ENCODE results near the gene CLDN12. TPM values are rescaled to one million over a fixed set of nuclear protein-coding genes. Genes with fewer than 3 reads are reported as not detected.

Gene CLDN12
- total RNA-seq = 10 to 100 TPM; 33.1 to 43.9 TPM

DNA sequence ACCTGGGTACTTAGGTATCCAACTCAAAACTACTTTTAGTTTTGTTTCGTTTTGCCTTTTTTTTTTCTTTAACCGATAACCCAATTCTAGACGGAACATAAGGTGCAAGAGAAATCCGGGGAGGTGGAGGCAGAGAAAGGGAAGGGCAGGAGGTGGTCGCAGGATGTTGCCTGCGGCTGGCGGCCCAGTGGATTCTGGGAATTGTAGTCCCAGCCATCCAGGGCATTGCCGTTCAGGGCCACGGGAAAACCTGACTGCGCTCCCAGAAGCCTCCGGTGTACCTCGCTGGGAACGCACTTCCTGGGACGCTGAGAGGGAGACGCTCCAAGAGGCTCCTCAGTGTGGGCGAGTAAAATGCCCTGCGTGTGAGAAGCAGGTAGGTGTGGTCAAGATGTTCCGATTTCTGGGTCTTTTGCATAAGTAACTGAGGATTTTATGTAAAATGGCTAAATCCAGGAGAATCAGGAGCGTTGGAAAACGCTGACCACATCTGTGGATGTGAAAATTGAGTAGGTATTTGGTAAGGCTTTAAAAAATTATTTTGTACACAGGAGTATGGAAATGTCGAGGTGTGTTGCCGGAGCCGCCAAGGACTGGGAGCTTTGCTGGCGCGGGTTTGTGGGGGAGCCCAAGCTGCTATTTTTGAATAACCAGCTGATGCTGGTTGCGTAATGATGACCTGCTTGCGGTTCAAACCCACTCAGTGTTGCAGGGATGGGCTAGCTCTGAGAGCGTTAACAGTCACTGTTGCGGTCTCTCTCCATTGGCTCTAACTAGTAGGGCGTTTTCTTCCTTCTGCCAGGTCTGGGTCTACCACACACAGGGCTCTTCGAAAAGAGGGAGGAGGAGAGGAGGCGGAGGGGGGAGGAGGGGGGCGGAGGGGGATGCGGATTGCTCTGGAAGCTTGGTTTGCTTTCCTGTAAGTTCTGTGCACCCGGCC, at the start of gene CLDN12:
TSS of gene CLDN12 (plus strand) at position 288 of the 940 bp plus-strand sequence. CDS start 9,216 bp downstream, outside the sequence.
- intact Hi-C loops (cut with DNase I) = loop anchor here (5.0 to 10.0 kb wide), 2 partner anchors 56 to 189 kb away; partner anchors contain the start of genes GTPBP10 and STEAP2
- H3K4me1 ChIP-seq (replicated peaks) = no peaks in the 10 kb centered on the region
- TF ChIP-seq CTCF (IDR thresholded peaks at IDR 0.05) = no peak
- TF ChIP-seq POLR2AphosphoS5 (IDR thresholded peaks at IDR 0.05) = peak; percentile 92
- peak; percentile 72 for TF ChIP-seq POLR2A (IDR thresholded peaks at IDR 0.05)
- H3K4me3 ChIP-seq = peak within 1 kb of the TSS; percentile 56 to 60
- DNase-seq (ENCODE audit: low spot score) = peak; percentile 91
- H3K36me3 ChIP-seq = no peaks in the 10 kb centered on the region
- no peaks in the 10 kb centered on the region for H3K27me3 ChIP-seq (replicated peaks; ENCODE audit: insufficient read depth)
- under 1% methylated on average over 34 of the region's 35 CpGs for WGBS
- no peaks in the 10 kb centered on the region for H3K9me3 ChIP-seq
- H3K27ac ChIP-seq = peak within 1 kb of the TSS; percentile 93 to 96

DNA sequence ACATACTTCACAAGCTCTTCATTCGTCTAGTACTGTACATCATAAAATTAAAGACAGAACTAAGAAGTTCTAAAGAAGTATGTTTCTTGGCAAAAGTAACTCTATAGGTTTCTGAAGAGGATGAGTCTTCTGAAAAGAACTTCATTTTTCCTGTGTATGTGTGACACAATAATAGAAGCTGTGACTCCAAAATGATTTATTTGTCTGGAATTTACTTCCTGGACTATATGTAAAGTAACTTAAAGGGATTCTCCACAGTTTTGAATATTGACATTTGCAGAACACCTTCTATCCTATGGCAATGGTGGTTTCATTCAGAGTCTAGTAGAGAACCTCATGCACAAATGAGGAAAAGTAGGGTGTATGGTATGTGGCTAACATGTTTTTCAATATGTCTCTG, 19.8 kb upstream of the CLDN12 start:
- Histone ChIP-seq H3K27ac (no peak overlapping the region), H3K27me3 (replicated peaks; ENCODE audit: insufficient read depth) (no peaks in the 10 kb centered on the region), H3K36me3 (no peaks in the 10 kb centered on the region), H3K4me1 (replicated peaks) (no peaks in the 10 kb centered on the region), H3K4me3 (no peak overlapping the region), H3K9me3 (no peaks in the 10 kb centered on the region)
- no peak for TF ChIP-seq POLR2AphosphoS5 (IDR thresholded peaks at IDR 0.05)
- no peak for TF ChIP-seq POLR2A (IDR thresholded peaks at IDR 0.05)
- no peak for TF ChIP-seq CTCF (IDR thresholded peaks at IDR 0.05)
- intact Hi-C loops (cut with DNase I) = no loop called here
- no peak for DNase-seq (ENCODE audit: low spot score)
- 77% methylated on average over 1 of the region's 1 CpG for WGBS

GRCh38 chr7:90383861-90384260, 19.4 kb upstream of the CLDN12 start:
- no peaks in the 10 kb centered on the region for H3K36me3 ChIP-seq

GRCh38 chr7:90384433-90384832, 18.8 kb upstream of the CLDN12 start:
- H3K4me1 ChIP-seq (replicated peaks) = no peaks in the 10 kb centered on the region
- no peak for TF ChIP-seq POLR2AphosphoS5 (IDR thresholded peaks at IDR 0.05)
- no peak for TF ChIP-seq POLR2A (IDR thresholded peaks at IDR 0.05)
- no peak for TF ChIP-seq CTCF (IDR thresholded peaks at IDR 0.05)
- H3K9me3 ChIP-seq = no peaks in the 10 kb centered on the region
- no peak for DNase-seq (ENCODE audit: low spot score)
- H3K36me3 ChIP-seq = no peaks in the 10 kb centered on the region
- H3K4me3 ChIP-seq = no peak overlapping the region
- no peak overlapping the region for H3K27ac ChIP-seq
- intact Hi-C loops (cut with DNase I) = no loop called here
- no peaks in the 10 kb centered on the region for H3K27me3 ChIP-seq (replicated peaks; ENCODE audit: insufficient read depth)

More at GRCh38 chr7:90383861-90384260, 19.4 kb upstream of the CLDN12 start:
- intact Hi-C loops (cut with DNase I) = no loop called here
- no peaks in the 10 kb centered on the region for H3K9me3 ChIP-seq
- no peak overlapping the region for H3K4me3 ChIP-seq
- H3K27me3 ChIP-seq (replicated peaks; ENCODE audit: insufficient read depth) = no peaks in the 10 kb centered on the region
- WGBS = 94% methylated on average over 3 of the region's 3 CpGs
- H3K27ac ChIP-seq = no peak overlapping the region
- TF ChIP-seq POLR2AphosphoS5 (IDR thresholded peaks at IDR 0.05) = no peak
- no peak for TF ChIP-seq POLR2A (IDR thresholded peaks at IDR 0.05)
- no peak for TF ChIP-seq CTCF (IDR thresholded peaks at IDR 0.05)
- no peaks in the 10 kb centered on the region for H3K4me1 ChIP-seq (replicated peaks)
- DNase-seq (ENCODE audit: low spot score) = no peak
